GM19372 (cell line): ENCODE measurements around the gene TIMM44.
"Not testable (repeated sequence)": the region's sequence is repeated elsewhere in the genome, so short reads cannot be mapped to it uniquely, and the experiment has no call there.

Experiments
- ATAC-seq: cut with Tn5 transposase; IDR thresholded peaks from one replicate; pipeline ENCODE4 v1.9.1; 2021; ENCODE audit warnings: mild to moderate bottlenecking, low read depth, moderate library complexity; ENCODE audit not compliant: unreplicated experiment

The TIMM44 gene

DNA sequence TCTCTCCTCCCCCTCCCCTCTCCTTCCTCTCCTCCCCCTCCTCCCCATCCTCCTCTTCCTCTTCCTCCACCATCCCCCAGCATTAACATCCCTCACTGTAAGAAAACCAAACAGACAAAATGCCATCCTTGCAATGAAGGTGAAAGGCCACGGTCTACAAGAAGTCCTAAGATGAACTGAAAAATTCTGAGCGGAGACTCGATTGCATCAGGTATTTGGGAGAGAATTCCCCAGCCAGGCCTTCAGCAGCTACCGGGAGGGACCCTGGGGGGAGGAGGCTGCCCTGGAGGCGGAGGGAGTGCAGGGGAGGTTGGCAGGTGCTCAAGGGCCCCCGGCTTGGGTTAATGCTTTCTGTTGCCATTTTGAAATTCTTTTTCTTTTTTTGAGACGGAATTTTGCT is 10.1 kb upstream of the TIMM44 start:
- no peak for ATAC-seq

DNA sequence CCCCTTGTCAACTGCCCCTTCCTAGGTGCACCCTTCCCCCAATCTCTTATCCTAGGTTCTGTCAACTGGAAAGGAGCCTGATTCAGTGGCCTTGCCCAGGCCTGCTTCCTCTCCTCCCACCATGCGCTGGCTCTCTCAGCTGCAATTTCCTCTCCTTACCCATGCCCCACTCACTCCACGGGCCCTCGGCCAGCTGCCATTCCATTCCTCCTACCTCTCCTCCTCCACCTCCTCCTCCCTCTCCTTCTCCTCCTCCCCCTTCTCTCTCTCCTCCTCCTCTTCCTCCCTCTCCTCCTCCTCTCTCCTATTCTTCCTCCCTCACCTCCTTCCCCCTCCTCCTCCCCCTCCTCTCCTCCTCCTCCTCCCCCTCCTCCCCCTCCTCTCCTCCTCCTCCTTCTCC is 9.6 kb upstream of the TIMM44 start:
- ATAC-seq, result no peak

DNA sequence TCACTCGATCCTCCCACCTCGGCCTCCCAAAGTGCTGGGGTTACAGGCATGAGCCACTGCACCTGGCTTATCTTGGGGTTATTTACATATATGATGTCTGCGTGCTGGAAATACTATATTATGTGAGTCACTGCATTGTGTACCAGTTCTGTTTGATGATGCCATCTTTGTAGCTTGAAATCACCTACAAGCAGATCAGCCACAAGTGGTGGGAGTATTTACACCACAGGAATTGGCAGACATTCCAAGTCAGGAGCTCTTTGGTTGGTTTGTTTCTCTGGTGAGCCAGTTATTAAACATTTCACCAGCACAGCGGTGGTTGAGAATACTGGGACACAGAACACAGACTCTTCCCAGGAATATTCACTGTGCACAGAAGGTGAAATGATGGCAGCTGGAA is 4.5 kb upstream of the TIMM44 start:
- no peak for ATAC-seq

DNA sequence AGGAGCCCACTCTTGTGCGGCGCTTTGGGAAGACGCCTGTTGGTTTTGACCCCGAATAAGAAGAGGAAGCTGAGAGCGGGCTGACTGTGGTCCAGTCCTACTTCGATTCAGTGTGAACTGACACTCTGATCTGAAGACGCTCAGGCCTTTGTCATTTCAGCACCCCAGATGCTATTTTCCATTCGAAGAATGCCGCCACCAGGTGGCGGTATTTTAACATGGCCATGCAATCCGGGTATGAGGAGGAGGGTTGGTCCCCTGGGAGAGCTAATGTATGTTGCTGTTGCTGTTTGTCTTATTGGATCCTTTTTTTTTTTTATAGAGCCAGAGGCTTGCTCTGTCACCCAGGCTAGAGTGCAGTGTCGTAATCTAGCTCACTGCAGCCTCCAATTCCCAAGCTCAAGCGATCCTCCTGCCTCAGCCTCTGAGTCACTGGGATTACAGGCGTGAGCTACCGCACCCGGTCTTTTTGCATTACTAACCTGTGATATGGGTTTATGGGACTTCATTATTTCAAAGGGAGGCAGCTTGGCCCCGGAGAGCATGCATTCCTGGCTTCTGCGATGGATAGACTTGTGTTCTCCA is 803 bp upstream of the TIMM44 start:
- ATAC-seq, result no peak

DNA sequence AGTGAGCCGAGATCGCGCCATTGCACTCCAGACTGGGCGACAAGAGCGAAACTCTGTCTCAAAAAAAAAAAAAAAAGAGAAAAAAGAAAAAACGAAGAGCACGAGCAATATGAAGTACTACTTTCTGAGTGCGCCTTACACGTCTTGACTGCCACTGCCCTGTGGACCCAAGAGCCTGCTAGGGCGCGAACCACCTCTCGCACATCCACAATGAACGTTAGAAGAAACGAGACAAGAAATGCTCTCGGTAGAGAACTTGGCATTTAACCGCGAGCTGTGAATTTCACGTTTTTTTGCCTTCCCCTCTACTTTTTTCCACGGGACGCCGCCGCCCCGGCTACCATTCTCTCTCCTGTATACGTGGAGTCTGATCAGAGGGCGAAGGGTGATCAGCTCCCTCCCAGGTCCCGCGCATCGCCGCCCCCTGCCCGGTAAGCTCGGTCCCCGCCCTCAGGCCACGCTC is 454 bp downstream of the TIMM44 start:
- ATAC-seq, result no peak

DNA sequence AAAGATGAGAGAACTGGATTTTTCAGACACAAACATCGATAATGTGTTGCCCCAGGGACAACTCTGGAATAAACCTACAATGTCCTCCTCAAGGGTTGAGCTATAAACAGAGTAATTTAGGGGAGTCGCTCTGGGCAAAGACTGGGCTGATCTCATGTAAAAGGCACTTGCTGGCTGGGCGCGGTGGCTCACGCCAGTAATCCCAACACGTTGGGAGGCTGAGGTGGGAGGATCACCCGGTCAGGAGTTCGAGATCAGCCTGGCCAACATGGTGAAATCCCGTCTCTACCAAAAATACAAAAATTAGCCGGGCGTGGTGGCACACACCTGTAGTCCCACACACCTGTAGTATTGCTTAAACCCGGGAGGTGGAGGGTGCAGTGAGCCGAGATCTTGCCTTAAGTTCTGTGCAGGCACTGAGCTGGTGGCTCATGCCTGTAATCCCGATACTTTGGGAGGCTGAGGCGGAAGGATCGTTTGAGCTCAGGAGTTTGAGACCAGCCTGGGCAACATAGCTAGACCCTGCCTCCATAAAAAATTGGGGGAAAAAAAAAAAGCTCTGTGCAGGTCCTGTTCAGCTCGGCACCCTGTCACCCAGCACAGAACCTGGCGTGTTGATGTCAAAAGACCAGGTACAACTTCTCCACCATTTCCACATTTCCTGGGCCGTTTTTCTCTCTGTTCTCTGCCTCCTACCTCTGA is 1.4 kb downstream of the TIMM44 start:
- no peak for ATAC-seq

DNA sequence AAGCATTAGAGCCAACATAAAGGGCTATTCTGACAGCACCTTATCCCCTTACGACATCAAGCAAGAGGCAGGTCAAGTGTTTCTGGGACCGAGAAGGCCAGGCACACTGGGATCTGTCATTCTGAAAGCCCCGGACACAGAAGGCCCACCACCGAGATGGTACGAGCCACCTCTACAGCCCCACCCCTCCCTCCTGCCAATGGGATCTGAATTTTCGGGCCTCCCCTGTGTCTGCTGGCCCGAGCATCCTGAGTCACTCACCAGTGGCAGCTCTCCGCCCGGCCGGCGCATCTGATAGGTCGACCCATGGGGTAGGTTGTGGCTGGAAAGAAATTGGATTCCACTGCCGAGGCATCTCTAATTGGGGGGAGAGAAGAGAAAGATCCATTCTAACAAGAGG is 2.6 kb downstream of the TIMM44 start:
- ATAC-seq, result no peak

DNA sequence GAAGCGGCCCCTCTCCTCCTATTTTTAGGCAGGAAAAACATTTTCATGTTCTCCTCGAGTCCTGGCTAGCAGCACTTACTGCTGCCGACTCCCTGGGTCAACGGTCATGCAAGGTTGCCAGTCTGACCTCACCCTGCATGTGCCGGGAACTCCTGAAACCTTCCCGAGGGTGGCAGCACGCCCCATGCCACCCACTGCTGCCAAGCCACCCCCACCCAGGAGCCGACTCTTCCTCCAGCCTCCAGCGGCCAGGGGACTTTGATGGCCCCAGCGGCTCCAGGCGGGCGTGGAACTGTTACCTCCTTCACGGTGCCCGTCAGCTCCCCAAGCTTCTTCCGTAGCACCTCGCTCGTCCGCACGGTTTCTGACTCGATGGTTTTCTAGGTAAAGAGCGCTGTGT is 8.7 kb downstream of the TIMM44 start:
- no peak for ATAC-seq

DNA sequence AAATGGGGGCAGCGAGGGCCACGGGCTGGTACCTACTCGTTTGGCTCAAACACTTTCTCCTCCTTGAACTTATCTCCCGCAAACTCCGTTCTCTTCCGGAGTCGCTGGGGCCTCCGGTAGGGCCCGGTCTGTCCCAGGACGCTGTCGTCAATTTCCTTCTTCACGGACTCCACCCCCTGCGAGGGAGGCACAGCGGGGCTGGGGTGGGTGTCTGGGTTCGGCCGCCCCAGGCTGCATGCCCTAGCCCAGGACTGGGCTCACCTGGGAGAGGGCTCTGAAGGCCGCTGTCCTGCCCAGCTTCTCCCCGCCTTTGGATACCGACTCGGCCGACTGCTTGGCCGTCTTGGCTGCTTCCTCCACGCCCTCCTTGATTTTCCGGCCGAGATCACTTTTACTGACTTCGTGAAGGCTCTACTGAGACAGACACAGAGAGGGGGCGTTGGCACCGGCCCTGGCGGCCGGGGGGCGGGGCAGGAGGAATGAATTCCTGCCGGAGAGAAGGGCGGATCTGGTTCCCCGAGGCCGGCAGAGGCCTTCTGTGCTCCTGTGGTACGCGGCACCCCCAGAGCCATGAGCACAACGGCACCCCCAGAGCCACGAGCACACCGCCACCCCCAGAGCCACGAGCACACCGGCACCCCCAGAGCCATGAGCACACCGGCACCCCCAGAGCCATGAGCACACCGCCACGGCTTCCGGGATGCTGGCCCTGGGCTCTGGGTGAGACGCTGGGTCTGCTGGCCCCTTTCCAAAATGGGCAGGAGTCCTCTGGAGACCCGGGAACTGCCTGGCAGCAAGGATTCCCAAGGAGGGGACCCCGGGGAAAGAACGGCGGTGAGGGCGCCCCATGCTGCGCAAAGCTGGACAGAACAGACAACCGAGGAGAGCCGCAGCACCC is 9.4 kb downstream of the TIMM44 start:
- ATAC-seq, result no peak

DNA sequence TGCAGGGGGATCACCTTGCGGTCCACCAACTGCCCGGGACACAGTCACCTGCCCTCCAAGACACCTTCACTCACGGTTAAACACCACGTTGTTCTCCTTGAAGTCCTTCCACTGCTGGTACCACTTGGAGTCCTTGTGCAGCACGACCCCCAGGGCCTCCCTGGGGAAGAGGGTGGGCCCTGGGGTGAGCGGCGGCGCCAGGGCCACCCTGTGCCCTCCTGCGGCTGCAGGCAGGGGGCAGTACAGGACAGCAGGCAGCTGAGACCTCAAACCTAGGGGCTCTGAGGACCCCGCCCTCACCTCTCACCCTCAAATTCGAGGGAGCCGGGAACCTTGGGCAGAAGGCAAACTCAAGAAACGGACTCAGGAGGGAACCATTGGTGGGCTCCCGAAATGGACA is 10.1 kb downstream of the TIMM44 start:
- no peak for ATAC-seq

DNA sequence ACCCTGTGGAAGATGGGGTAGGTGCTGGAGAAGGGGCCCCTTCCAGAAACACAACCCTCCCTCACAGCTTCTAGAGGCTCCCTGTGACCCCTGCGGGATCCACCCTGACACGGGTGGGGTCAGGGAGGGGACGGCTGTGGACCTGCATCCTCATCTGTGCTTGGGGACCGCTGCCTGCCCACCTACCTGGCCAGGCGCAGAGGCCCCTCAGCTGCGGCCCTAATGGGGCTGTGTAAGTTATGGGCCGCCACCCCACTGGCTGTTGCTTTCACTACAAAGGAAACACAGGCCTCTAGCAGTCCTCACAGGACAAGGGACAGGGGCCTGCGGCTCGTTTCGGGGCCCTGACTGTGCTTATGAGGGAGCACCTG is 10.6 kb downstream of the TIMM44 start:
- no peak for ATAC-seq

DNA sequence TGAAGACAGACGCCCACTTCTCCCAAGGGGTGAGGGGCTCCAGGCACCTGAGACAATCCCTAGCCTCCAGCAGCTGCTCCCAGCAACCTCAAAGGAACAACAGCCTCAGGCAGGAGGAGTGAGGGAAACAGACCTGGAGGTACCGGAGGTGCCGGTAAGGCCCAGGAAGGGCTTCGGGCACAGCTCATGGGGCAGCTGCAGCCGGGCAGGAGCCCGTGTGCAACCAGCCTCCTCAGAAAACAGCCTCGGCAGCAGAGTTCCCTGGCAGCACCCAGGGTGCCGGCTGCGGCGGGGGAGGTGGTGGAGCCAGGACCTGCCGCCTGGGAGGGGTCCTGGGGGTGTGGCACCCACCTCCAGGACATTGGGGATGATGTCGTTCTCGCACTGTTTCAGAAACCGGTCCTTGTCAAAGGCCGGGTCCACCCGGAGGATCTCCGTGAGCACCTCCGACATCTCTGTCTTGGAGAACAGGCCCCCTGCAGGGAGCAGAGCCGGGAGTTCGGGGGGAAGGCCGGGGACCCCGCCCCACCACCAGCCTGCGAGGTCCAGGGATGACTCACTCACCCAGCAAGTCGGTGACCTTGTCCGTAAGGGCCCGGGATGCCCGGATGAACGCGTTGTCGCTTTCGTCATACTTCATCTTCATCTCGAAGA is 11.1 kb downstream of the TIMM44 start:
- ATAC-seq, result no peak

DNA sequence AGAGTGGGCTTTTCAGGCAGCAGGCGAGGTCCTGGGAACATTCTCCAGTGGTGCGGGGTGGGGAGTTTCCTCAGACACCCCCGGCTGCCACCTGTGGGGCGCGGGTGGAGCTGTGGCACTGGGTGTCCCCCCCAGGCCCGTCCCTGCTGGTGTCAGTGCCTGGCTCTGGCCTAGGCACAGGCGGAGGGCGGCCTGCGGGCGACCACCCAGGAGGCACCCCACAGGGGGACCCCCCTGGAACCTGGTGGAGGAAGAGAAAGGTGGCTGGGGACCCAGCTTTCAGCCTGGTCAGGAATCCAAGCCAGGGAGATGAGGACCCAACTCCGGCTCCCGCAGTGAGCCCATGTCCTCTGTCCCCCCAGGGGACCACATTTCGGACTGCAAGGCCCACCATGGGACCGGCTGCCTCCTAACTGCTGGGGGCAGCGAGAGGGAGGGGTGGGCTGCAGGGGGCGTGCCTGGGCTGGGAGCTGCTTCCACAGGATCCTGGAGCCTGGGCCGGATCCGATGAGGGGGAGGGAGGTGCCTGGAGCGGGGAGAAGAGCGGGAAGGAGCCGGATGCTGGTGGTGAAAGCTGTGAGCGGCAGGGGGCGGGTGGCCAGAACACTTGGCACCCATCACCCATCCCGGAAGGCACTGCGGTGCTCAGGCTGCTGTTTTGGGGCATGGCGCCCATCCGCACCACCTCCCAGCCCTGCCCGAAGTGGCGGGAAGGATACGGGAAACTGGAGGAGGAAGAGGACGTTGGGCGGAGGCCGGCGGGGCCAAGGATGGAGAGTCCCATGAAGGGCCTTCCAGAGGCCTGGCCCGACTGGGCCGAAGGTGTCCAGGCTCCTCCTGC is 12.0 kb downstream of the TIMM44 start:
- ATAC-seq, result no peak

DNA sequence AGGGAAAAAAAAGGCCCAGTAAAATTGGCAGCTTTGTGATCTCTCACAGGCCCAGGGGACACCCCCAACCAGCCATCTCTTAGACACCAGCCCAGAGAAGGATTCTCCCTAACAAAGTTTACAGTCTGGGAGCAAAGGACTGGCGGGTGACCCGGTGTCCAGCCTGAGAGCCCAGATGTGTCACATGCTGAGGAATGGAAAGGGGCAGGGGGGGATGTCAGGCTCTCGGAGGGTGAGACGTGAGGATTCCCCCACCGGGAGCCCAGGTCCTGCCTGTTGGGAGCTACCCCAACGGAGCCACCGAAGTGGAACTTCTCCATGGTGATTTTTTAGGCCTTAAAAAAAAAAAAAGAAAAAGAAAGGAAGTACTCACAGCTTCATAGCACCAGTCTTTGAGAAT is 12.7 kb downstream of the TIMM44 start:
- ATAC-seq, result no peak

DNA sequence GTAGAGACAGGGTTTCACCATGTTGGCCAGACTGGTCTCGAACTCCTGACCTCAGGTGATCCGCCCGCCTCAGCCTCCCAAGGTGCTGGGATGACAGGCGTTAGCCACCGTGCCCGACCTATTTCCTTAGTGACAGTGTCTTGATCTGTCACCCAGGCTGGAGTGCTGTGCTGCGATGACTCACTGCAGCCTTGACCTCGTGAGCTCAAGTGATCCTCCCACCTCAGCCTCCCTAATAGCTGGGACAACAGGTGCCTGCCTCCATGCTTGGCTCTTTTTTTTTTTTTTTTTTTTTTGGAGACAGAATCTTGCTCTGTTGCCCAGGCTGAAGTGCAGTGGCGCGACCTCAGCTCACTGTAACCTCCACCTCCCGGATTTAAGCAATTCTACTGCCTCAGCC is 13.4 kb downstream of the TIMM44 start:
- not testable (repeated sequence) for ATAC-seq

DNA sequence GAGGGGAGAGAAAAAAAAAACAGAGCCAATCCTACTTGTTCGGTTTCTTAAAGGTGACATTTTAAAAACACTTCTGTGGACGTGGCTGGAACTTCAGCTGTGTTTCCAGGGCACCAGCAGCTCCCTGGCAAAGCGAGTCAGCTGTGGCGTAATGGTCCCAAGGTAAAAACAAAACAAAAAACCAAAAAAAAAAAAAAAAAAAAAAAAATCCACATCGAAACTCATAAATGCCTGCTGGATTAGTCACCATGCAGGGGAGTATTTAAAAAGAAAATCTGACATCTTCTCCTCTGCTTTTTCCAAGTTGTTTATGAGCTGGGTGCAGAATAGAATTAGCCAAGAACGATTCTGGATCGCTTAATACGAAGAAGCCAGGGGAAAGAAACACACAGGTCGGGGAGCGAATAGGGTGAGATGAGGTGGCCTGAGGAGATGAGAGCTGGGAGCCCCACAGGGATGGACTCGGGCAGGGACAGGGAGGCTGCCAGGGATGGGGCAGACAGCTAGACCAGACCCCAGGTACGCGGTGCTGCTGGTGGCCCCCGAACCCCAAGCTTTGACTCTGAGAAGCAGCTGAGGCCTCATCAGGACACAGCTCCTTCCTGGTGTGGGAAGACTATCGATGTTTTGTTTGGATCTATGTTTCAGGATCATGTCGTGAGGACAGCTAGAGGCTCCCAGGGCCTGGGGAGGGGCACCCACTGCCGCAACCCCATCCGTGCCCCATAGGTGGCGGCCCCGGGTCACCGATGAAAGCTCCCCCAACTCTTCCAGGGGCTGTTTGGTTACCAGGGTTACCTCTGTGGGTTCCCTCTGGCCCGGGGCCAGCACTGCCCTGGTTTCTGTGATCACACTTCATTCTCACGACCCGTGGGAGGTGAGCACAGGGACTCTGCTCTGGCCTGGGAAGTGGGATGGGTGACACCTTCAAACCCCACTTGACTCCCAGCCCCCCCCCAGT is 14.4 kb downstream of the TIMM44 start:
- no peak for ATAC-seq

DNA sequence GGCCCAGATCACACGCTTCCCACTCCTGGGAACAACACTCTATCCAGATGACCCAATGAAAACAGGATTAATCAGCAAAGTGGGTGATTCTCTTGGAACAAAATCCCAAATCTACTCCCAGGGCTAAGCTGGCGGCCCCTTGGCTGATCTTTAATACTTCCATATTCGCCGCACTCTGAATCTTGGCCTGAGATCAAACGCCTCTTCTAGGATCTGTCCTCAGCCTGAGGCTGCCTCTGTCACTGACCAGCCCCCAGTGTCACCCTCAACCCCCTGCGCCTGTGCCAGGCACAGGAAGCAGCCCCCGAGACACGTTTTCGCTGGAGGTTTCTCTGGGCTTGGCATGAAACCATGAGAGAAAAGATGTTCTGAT is 15.1 kb downstream of the TIMM44 start:
- no peak for ATAC-seq

DNA sequence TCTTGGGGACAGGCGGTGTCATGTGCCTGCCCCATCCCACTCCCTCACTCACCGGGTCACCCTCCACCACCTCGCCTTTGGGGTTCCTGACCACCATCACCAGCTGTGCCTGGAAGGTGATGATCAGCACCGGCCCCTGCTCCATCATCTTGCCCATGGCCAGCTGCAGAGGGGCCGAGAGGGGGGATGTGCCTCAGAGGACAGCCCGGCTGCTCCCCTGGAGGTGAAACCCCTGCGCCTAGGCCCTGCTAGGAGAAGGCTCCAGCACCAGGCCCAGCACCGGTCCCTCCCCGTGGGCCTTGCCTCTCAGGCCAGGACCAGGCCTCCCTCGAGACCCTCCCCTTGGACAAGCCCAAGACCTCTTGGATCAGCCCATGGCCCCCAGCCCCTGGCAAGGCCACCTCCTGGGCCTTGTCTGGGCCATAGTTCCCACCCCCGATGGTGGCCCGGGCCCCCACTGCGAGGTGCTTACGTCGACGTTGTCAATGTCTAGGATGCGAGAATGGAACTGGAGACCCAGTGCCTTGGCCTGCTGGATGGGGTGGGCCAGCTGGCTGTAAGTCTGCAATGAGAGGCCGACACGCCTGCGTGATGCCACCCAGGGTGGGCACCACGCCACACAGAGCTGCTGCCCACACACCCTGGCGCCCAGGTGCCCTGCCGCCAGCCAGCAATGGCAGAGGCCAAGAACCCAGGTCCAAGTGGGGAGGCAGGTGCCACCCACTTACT is 15.7 kb downstream of the TIMM44 start:
- no peak for ATAC-seq
